HG03095 (cell line): ENCODE measurements around the gene STXBP5.

Experiments
- ATAC-seq: cut with Tn5 transposase; IDR thresholded peaks from one replicate; pipeline ENCODE4 v1.9.1; 2021; ENCODE audit warnings: moderate library complexity; ENCODE audit not compliant: unreplicated experiment

The STXBP5 gene

DNA sequence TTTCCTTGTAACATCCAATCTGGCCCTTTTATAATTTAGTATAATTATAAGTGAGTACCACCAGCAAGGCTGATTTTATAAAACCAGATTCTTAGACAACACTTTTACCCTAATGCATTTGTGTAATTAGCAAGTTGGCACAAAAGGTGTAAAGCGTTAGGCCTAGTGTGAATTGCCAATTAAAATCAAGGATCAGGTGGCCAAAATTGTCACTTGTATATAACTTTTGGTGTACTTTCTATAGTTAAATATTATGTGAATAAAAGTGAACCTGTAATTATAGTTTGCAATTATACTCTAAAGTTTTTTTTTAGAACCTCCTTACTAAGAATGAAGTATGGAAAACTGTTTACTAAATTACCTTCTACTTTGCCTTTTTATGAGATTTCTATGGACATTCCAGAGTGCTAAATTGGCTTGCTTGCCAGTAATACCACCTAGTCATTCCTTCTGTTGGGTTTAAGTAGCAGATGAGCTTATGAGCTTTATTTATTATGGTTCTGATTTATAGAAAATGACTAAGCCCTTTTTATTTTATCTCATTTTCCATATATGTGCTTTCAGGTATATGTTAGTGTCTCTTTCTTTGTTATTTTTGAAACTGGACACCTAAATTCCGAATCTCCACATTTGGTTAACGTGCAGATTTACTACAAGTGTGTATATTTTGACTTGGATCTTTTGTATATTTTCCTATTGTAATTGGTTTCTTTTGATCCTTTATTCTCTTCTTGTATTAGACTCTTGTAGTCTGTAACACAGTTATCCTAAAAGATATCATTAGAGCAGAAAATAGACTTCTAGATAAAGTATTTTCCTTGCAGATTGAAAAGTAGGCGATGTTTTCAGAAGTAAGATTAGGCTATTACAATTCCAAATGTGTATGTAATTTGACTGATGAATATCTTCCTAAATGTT is 3.9 kb downstream of the STXBP5 start:
- ATAC-seq: no peak

DNA sequence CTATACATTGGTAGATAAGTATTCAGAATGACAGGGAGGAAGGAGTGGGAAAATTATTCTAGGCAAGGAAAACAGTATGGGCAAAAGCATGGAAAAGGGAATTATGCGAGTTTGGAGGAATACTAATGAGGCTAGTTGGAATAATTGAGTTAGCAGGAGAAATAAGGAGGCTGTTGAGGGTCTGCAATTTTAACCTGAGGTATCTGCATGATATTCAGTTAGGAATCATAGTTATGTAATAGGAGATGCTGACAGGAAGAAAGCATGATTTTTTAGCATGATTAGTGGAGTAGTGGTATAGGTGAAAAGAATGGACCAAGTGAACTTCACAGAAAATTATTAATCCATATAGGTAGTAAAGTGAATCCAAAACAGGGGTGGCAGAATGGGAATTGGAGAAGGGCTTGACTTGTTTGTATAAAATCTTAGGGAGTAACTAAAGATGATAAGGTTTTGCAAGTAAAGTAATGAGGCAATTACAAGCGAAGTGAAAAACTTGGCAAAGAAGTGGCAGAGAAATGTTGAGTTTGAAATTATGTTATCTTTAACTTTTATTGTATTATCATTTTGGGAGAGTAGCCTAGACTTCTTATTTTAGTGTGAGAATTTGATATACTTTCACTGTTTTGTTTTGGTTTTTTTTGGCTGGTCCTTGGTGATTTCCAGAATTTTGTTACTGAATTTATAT is 5.7 kb downstream of the STXBP5 start:
- ATAC-seq: no peak

DNA sequence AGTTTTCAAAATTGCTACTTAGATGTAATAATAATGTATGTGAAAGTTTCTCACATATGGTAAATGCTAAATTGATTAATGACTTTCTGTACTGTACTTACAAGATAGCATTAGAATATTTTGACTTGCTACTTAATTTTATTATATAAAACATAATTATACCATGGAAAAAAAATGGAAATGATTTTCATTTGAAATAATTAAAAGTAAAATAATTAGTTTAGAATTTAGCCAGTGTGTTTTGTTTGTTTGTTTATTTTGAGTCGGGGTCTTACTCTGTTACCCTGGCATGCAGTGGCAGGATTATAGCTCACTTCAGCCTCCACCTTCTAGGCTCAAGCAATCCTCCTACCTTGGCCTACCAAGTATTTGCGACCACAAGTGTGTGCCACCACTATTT is 7.1 kb downstream of the STXBP5 start:
- no peak for ATAC-seq

DNA sequence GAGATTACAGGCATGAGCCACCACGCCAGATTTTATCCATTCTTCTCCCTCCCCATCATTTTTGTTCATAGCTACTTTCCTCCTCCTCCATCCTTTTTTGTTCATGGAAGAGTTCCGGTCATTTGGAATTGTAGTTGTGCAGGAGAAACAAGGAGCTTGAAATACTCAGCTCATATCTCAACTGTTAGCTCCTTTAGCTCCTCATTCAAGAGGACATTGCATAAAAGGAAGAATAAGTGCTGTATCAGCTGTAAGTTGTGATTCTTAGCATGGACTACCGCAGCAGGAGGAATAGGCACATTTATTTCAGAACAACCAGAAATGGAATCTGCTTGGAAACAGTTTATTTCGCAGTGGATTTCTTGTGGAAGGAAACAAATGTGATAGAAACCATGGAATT is 7.6 kb downstream of the STXBP5 start:
- ATAC-seq: no peak

DNA sequence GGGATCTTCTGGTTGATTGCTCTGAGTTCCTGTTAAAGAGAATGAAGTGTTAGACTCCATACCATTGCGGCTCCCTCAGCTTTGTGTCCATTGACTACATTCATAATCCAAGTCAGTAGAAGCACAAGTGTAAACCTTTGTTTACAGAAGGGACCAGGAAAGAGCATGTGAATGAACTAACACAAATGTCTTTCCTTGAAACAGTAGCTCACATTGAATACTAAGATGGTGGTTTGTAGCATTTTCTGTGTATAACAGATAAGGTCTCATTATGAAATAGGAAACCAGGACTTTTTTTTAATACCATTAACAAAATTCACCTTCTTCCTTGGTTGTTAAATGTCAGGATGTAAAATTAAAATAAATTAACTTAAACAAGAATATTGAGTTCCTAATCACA is 8.4 kb downstream of the STXBP5 start:
- no peak for ATAC-seq

DNA sequence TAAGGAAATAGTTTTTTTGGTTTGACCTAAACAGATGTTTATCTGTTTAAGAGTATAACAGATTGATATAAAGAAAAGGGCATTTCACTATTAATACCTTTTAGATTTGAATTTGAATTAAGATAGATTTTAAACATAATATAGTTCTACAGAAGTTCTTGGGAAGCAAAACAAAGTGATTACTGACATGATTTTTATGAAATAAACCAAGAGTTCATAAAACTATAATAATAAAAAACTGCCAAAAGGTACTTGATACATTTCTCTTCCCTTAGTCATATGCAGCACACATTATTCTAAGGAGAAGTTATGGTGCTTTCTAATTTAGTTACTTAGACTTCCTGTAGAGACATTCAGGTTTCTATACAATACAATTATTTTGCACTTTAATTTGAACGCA is 9.6 kb downstream of the STXBP5 start:
- ATAC-seq: no peak

DNA sequence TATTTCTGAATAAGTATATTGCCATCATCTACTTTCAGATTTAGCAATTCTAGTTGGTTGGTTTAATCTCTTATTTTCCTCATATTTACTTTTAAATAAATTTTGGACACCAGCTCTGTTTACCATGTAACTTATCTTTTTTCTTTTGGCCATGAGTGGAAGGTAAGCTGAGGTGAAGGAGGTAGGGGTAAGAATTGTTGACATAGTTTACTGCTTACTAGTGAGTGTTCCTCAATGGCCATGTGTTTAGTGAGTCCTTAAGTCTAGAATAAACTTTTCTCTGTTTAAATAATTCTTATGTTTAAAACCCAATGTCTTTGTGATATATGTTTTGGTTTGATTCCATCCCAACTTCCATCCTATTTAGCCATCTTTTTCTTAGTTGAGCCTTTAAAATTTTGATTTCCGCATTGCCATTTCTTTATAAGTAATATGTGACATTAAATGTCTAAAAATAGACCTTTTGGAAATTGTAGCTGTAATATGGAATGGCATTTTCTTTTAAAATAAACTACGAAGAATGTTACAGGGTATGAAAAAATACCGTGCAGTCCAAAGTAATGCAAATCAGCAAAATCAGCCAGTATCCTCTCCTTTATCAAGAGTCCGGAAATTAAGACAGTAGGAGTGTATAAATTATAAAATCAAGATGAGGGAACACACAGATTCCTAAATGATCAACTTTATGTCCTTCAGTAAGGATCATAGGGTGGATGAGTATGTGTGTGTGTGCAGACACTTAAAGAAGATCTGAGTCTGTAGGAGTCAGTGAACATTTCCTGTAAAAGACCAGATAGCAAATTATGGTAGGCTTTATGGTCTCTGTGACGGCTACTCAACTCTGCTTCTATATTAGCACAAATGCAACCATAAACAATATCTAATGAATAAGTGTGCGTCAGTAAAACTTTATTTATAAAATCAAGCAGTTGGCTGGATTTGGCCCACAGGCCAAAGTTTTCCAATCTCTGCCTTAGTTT is 10.3 kb downstream of the STXBP5 start:
- ATAC-seq: no peak

DNA sequence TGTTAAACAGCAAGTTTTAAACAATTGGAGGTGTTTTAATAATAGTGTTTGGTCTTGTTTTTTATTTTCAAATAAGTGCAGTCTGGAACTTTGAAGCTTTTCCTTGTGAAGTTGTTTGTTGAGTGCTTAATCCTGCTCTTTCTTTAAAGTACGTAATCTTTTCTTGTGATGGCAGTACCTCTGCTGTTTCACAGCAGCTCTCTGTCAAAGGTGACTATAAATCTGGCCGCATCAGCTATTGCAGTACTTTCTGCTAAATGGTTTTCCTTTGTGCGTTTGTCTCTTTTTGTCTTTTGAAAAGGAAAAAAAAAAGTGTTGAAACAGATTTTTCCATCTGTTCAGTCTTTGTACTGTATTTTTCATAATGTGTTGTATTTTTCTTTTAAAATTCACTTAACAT is 12.7 kb downstream of the STXBP5 start:
- no peak for ATAC-seq

DNA sequence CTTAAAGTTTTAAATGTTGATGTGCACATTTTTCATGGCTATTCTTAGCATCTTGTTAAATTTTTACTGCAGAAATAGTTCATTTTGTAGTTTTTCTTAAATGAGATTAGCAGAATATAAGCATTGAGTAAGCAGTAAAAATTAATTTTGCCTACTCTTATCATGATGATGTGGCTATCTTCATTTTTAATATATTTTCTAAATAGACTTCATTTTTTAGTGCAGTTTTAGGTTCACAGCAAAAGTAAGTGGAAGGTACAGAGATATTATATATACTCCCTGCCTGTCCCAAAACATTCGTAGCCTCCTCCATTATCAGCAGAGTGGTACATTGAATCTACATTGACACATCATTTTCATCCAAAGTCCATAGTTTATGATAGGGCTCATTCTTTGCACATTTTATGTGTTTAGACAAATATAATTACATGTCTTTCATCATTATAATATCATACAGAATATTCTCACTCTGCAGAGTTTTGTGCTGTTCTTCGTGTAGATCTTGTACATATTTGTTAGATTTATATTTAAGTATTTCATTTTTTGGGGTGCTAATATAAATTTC is 13.7 kb downstream of the STXBP5 start:
- ATAC-seq: no peak

DNA sequence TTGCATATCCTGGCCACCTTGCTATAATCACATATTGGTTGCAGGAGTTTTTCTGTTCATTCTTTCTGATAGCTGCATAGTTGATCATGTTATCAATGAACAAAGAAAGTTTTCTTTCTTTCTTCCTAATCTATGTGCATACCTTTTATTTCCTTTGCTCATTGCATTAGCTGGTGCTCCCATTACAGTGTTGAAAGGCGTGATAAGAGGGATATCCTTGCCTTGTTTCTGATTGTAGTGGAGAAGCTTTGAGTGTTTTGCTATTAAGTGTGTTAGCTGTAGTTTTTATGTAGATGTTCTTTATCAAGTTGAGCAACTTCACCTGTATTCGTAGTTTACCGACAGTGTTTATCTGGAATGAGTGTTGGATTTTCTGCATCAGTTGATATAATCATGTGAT is 14.6 kb downstream of the STXBP5 start:
- ATAC-seq: no peak

DNA sequence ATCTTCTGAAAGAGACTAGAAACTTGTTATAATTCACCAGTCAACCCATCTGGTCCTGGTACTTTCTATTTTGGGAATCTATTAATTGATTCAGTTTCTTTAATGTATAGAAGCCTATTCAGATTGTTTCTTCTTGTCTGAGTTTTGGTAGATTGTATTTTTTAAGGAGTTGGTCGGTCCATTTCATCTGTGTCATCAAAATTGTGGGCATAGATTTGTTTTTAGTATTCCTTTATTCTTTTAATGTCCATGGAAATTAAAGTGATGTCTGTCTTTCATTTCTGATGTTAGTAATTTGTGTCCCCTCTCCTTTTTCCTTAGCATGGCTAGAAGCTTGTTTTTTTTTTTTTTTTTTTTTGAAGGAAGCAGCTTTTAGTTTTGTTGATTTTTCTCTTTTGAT is 15.2 kb downstream of the STXBP5 start:
- ATAC-seq: no peak

DNA sequence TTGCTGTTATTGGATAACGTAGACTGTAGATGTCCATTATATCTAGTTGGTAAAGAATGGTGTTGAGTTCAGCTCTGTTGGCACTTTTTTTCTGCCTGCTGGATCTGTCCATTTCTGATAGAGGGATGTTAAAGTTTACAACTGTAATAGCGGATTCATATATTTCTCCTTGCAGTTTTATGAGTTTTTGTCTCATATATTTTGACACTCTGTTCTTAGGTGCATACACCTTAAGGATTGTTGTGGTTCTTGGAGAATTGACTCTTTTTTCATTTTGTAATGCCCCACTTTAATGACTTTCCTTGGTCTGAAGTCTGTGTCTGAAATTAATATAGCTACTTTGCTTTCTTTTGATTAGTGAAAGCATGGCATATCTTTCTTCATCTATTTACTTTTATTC is 16.1 kb downstream of the STXBP5 start:
- ATAC-seq: no peak

DNA sequence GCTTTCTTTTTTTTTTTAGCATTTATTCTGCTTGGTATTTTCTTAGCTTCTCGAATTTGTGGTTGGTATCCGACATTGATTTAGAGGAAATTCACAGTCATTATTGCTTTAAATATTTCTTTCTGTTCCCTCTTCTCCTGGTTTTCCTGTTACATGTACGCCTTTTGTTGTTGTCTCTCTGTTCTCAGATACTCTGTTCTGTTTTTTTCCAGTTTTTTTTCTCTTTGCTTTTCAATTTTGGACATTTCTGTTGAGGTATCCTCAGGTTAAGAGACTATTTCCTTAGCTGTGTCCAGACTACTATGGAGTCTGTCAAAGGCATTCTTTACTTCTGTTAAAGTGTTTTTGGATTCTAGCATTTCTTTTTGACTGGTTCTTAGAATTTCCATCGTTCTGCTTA is 17.5 kb downstream of the STXBP5 start:
- no peak for ATAC-seq

DNA sequence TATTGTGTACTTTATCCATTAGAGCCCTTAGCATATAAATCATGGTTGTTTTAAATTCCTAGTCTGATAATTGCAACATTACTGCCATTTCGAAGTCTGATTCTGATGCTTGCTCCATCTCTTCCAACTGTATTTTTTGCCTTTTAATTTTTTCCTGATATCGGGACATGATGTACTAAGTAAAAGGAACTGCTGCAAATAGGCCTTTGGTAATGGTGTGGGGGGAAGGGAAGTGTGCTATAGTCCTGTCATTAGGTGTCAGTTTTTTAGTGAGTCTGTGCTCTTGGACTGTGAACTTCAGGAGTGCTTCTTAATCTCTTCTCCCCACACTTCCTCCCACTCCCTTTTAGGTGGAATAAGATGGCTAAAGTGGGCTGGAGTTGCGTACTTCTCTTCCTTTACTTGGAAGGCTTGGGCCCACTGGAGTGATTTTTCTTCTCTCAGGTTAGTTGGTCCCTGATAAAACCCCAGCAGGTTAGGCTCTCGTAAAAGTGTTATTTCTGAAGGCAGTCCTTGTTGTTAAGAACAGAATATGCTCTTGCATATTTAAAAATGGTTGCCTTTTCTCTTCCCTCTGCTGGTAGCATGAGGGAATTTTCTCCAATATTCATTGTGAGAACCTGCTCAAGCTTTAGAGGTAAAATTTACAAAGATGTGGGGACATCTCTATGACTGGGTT is 18.1 kb downstream of the STXBP5 start:
- no peak for ATAC-seq

DNA sequence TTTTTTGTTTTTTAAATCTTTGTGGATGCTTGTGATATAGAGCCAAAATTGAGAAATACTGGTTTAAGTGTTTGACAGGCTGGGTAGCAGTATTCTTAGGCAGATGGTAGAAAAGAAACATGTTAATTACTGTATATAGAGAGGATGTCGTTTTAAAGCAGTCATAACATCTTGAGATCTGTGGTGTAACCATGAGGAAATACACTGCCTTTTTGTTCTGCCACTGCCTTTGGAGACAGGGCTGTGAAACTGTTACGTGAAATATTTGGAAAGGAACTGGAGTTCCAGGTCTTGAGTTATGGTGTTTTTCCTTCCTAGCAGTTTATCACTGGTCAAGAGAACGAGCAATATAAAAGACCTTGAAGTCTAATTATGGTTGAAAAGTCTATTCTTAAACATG is 19.5 kb downstream of the STXBP5 start:
- no peak for ATAC-seq

DNA sequence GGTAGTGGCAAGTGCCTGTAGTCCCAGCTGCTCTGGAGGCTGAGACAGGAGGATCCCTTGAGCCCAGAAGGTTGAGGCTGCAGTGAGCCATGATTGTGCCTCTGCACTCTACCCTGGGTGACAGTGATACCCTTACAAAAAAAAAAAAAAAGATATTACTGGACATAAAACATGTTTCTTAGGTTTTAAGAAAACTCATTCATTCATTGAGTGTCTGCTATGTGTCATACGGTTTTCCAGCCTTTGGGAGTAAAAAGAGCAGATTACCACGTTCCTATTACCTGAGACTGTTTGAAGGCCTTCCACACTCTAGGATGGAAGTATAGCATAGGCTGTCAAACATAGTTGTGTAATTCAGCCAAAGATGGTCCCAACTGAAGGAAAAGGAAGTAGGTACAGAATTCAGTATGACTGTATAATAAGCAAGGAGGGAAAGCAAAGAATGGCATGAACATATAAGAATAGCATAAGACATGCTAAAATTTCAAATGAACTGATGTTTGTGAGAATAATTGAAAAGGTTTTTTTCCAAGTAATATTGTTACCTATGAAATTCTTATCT is 22.0 kb downstream of the STXBP5 start:
- ATAC-seq: no peak

DNA sequence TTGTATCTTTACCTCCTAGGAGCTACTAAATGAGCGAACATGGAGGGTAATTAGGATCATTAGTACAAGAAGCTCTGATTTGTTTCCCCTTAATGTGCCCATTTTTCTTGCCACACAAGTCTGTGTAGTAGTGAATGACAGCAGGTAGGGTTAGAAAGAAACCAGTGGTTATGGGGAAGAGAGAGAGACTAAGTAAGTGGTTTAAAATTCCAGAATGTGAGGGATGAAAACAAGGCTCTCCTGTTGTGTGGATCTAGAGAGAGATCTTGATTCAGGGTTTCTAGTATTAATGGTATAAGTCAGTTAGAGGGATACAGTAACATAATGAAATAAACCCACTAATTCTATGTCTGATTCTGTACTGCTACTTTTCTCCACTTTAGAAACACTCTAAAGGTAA is 22.7 kb downstream of the STXBP5 start:
- no peak for ATAC-seq

DNA sequence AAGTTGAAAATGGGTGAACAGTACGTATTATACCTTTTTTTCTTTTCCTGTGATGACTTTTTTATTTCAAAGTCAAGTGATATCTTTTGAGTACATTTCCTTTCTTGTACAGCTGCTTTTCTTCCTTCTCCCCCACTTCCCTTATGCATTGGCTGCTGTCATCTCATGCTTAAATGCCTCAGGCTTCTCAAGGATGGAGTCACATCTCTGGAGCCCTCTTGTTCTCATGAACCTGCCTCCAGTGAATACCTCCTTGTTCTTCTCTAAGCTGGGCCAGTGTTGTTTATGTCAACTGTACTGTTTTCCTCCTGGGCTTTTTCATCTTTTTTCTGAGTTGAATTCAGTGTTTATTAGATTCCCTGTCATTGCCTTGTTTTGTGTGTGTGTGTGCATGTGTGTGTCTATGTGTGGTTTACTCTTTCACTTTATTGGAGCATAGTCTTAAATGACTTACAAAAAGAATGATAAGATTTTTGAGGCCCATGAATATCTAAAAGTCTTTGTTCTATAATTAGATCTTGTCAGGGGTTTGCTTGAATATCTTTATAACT is 23.6 kb downstream of the STXBP5 start:
- no peak for ATAC-seq

DNA sequence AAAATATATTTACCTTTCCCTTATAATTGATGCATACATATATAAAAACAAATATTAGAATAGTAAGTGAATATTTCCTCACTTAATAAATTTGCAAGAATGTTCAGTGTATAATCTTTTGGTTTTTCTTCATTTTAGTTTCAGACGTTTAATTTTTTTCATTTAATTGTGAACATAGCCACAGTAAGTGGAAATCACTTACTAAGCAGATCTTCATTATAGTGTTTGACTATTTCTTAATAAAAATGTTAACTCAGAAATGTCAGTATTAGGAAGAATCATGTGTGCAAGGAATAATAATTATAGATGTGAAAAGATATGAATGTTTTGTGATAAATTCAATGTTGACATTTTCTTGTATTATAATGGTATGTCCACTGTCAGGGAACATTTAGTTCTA is 27.4 kb downstream of the STXBP5 start:
- ATAC-seq: no peak

DNA sequence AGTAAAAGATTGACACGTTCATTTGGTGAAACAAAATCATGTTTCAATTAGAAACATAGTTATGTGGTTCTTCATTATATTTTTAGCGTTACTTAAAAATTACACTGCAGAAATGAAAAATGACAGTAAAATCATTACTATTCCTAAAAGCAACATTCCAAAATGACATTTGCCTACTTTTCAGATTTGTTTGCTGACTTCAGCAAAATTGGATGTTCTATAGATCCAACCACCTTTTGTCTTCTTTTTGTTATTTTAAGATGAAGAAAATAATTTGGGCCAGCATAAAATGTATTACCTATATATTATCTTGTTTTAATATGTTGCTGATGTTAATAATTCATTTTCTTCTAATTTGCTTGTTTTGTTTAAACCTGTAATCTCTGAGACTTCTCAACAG is 30.5 kb downstream of the STXBP5 start:
- no peak for ATAC-seq
